H1 (cell line): ENCODE results near the gene TNNI2. TPM values are rescaled to one million over a fixed set of nuclear protein-coding genes. Genes with fewer than 3 reads are reported as not detected.

Experiments
- CTCF ChIA-PET: fragments of 300-600 bp; sonication (Branson Sonifier 250); formaldehyde crosslinking; loops from one replicate; lab custom pipeline; 2021; ENCODE audit not compliant: partially characterized antibody; lab: Charles Lee
- POLR2A ChIA-PET: fragments of 300-600 bp; sonication (Branson Sonifier 250); formaldehyde crosslinking; loops from one replicate; lab custom pipeline; 2021; ENCODE audit warnings: inconsistent platforms; ENCODE audit not compliant: partially characterized antibody; lab: Charles Lee
- DNase-seq, 2 experiments: peaks; one replicate each; pipeline versions ENCODE4 v3.0.0 to v3.0.0-alpha.2; 2010 to 2022; ENCODE audit warnings: low spot score in 2 of 2, low read depth in 1 of 2, mixed read lengths in 1 of 2
- FAIRE-seq: peaks from 2 replicates; lab custom pipeline; 2011; peaks lifted over from hg19 to GRCh38; lab: Jason Lieb, UNC
- H2AFZ ChIP-seq: 2 replicates; pipeline ENCODE4 v1.8.1; 2012; ENCODE audit warnings: low read length, inconsistent platforms
- H2AK5ac ChIP-seq: 2 replicates; pipeline ENCODE4 v1.6.1; 2013; ENCODE audit warnings: low read depth, low read length
- H2BK120ac ChIP-seq: replicated peaks from 2 replicates; pipeline ENCODE3; 2013; ENCODE audit warnings: low read depth, low read length, inconsistent platforms
- H2BK12ac ChIP-seq: 2 replicates; pipeline ENCODE4 v1.6.1; 2013; ENCODE audit warnings: low read depth, low read length
- H2BK15ac ChIP-seq: 2 replicates; pipeline ENCODE4 v1.6.1; 2013; ENCODE audit warnings: low read length
- H2BK20ac ChIP-seq: 2 replicates; pipeline ENCODE4 v1.6.1; 2013; ENCODE audit warnings: low read length
- H2BK5ac ChIP-seq: 2 replicates; pipeline ENCODE4 v1.6.1; 2013; ENCODE audit warnings: low read depth, low read length
- H3K14ac ChIP-seq: 2 replicates; pipeline ENCODE4 v1.6.1; 2013; ENCODE audit warnings: inconsistent platforms; ENCODE audit not compliant: insufficient read length
- H3K18ac ChIP-seq: 2 replicates; pipeline ENCODE4 v1.6.1; 2013; ENCODE audit warnings: low read length; ENCODE audit errors: extremely low read depth
- H3K23ac ChIP-seq: 2 replicates; pipeline ENCODE4 v1.6.1; 2013; ENCODE audit warnings: inconsistent platforms; ENCODE audit not compliant: insufficient read length
- H3K23me2 ChIP-seq: 2 replicates; pipeline ENCODE4 v1.6.1; 2013; ENCODE audit warnings: low read depth, low read length
- H3K27ac ChIP-seq: 2 replicates; pipeline ENCODE4 v1.6.1; 2011; ENCODE audit warnings: low read depth, low read length, inconsistent platforms
- H3K27me3 ChIP-seq, 4 experiments: replicated peaks in 1 of 4; 1 replicate in 1 of 4; 2 replicates in 3 of 4; pipeline versions ENCODE4 v1.6.1 to v1.8.1; 2011 to 2013; ENCODE audit warnings: low read length in 3 of 4, mild to moderate bottlenecking in 3 of 4, inconsistent platforms in 2 of 4, mixed read lengths in 2 of 4, moderate library complexity in 1 of 4; ENCODE audit not compliant: control insufficient read depth in 3 of 4, insufficient read depth in 3 of 4; ENCODE audit errors: extremely low read depth in 1 of 4
- H3K36me3 ChIP-seq, 4 experiments: 2 replicates each; pipeline versions ENCODE4 v1.6.1 to v1.8.1; 2011 to 2013; ENCODE audit warnings: mild to moderate bottlenecking in 4 of 4, low read length in 3 of 4, moderate library complexity in 2 of 4, control low read depth in 1 of 4, inconsistent platforms in 1 of 4; ENCODE audit not compliant: insufficient read depth in 4 of 4, control insufficient read depth in 2 of 4
- H3K4ac ChIP-seq: replicated peaks from 2 replicates; pipeline ENCODE3; 2013; ENCODE audit warnings: low read length, low read depth, mixed read lengths, inconsistent platforms; ENCODE audit not compliant: insufficient read length
- H3K4me1 ChIP-seq, 4 experiments: replicated peaks in 1 of 4; 1 replicate in 1 of 4; 2 replicates in 3 of 4; pipeline versions ENCODE4 v1.6.1 to v1.8.1; 2011 to 2013; ENCODE audit warnings: low read length in 3 of 4, inconsistent platforms in 2 of 4, mixed read lengths in 1 of 4; ENCODE audit not compliant: insufficient read depth in 4 of 4, control insufficient read depth in 3 of 4
- H3K4me2 ChIP-seq, 2 experiments: 2 replicates each; pipeline versions ENCODE4 v1.6.1 to v1.8.1; 2011 to 2013; ENCODE audit warnings: low read depth in 2 of 2, low read length in 2 of 2, control low read depth in 1 of 2, inconsistent platforms in 1 of 2, mild to moderate bottlenecking in 1 of 2; ENCODE audit not compliant: insufficient read depth in 1 of 2
- H3K4me3 ChIP-seq, 4 experiments: fragments of 200-600, 300-600 bp in 1 of 4; sonication (generic), shearing (Covaris generic), sonication (Bioruptor Twin) in 1 of 4; 2 replicates each; pipeline versions ENCODE4 v1.5.1 to v1.8.1; 2011 to 2016; ENCODE audit warnings: low read length in 4 of 4, low read depth in 3 of 4, control low read depth in 2 of 4, inconsistent platforms in 2 of 4, mild to moderate bottlenecking in 2 of 4, mixed read lengths in 1 of 4, moderate library complexity in 1 of 4; ENCODE audit not compliant: insufficient read depth in 2 of 4; ENCODE audit errors: extremely low read depth in 1 of 4
- H3K56ac ChIP-seq: replicated peaks from 2 replicates; pipeline ENCODE3; 2013; ENCODE audit warnings: low read depth, mild to moderate bottlenecking, mixed read lengths, low read length, inconsistent platforms; ENCODE audit not compliant: insufficient read length
- H3K79me1 ChIP-seq: 2 replicates; pipeline ENCODE4 v1.6.1; 2013; ENCODE audit warnings: low read depth, low read length, control low read depth
- H3K79me2 ChIP-seq, 2 experiments: 2 replicates each; pipeline versions ENCODE4 v1.6.1 to v1.8.1; 2012 to 2013; ENCODE audit warnings: low read length in 2 of 2, mild to moderate bottlenecking in 2 of 2, inconsistent platforms in 1 of 2; ENCODE audit not compliant: insufficient read depth in 2 of 2, control insufficient read depth in 1 of 2
- H3K9ac ChIP-seq, 4 experiments: replicated peaks in 1 of 4; 1 replicate in 1 of 4; 2 replicates in 3 of 4; pipeline versions ENCODE4 v1.6.1 to v1.8.1; 2011 to 2013; ENCODE audit warnings: low read depth in 3 of 4, low read length in 3 of 4, control low read depth in 2 of 4, mild to moderate bottlenecking in 2 of 4, moderate library complexity in 2 of 4, inconsistent platforms in 1 of 4; ENCODE audit errors: extremely low read depth in 1 of 4
- H3K9me3 ChIP-seq, 2 experiments: 2 replicates each; pipeline versions ENCODE4 v1.6.1 to v1.8.1; 2012 to 2013; ENCODE audit warnings: mild to moderate bottlenecking in 2 of 2, moderate library complexity in 2 of 2, control low read depth in 1 of 2, inconsistent platforms in 1 of 2, low read depth in 1 of 2, low read length in 1 of 2, mixed read lengths in 1 of 2; ENCODE audit not compliant: insufficient read depth in 2 of 2
- H4K20me1 ChIP-seq, 2 experiments: replicated peaks in 1 of 2; 2 replicates each; pipeline versions ENCODE3 to v1.8.1; 2011 to 2013; ENCODE audit warnings: inconsistent platforms in 2 of 2, low read length in 2 of 2, mild to moderate bottlenecking in 1 of 2; ENCODE audit not compliant: insufficient read depth in 2 of 2, control insufficient read depth in 1 of 2
- H4K5ac ChIP-seq: 2 replicates; pipeline ENCODE4 v1.6.1; 2013; ENCODE audit warnings: low read length, low read depth, mixed read lengths, inconsistent platforms; ENCODE audit not compliant: insufficient read length
- H4K8ac ChIP-seq: 2 replicates; pipeline ENCODE4 v1.8.0; 2013; ENCODE audit warnings: mild to moderate bottlenecking, moderate library complexity, low read length, inconsistent platforms; ENCODE audit not compliant: insufficient read depth; ENCODE audit errors: extremely low read depth
- H4K91ac ChIP-seq: replicated peaks from 2 replicates; pipeline ENCODE3; 2013; ENCODE audit warnings: low read length, mixed read lengths, inconsistent platforms; ENCODE audit not compliant: insufficient read length
- BRCA1 ChIP-seq: IDR thresholded peaks from 2 replicates; pipeline ENCODE4 v1.6.1; 2012; ENCODE audit warnings: low read depth, low read length, improper control_type of control experiment
- CHD2 ChIP-seq: IDR thresholded peaks from 2 replicates; pipeline ENCODE4 v1.6.1; 2012; ENCODE audit warnings: low read length, improper control_type of control experiment
- GTF2F1 ChIP-seq: IDR thresholded peaks from 2 replicates; pipeline ENCODE4 v1.6.1; 2012; ENCODE audit warnings: low read depth, low read length, improper control_type of control experiment, borderline replicate concordance
- MAFK ChIP-seq: IDR thresholded peaks from 2 replicates; pipeline ENCODE4 v1.6.1; 2012; ENCODE audit warnings: low read depth, mild to moderate bottlenecking, improper control_type of control experiment, low read length
- YY1 ChIP-seq: IDR thresholded peaks from 2 replicates; pipeline ENCODE4 v1.6.1; 2011; ENCODE audit warnings: low read depth, mild to moderate bottlenecking, low read length
- WGBS, 2 experiments: shearing (Covaris generic) in 1 of 2; methylation state at CpG; one replicate each; pipeline versions ENCODE4 v1.1.6 to v1.1.7; 2013 to 2015; ENCODE audit warnings: low lambda C conversion rate in 2 of 2, mixed read lengths in 2 of 2, inconsistent platforms in 1 of 2, low coverage in 1 of 2, missing lambda C conversion rate in 1 of 2; ENCODE audit not compliant: insufficient replicate concordance in 2 of 2, insufficient coverage in 1 of 2, insufficient read length in 1 of 2; ENCODE audit errors: extremely low coverage in 1 of 2, missing lambda C conversion rate in 1 of 2; 5-methylcytosine and 5-hydroxymethylcytosine counted together
- polyA plus RNA-seq, 7 experiments: library from polyadenylated mRNA; depleted of rRNA in 3 of 7; stranded (reverse) in 5 of 7; unstranded in 2 of 7; fragments of >200 nt in 5 of 7; fragments of 200-250 nt in 2 of 7; gene quantifications; 1 replicate in 5 of 7; 2 replicates in 1 of 7; 4 replicates in 1 of 7; pipeline versions ENCODE4 v1.2.1 to v1.2.3, GENCODE V29; 2011 to 2013; ENCODE audit warnings: missing spikeins in 2 of 7, mixed read lengths in 2 of 7
- total RNA-seq: library from RNA; stranded (reverse); fragmentation: NEBNext Ultra II Directional; extraction: Animal tissue kit (Norgen Biotek cat#: 25700); gene quantifications from 2 replicates; pipeline ENCODE4 v1.2.1, GENCODE V29; 2021
- TF ChIP-seq, protein P1 (sequence below): IDR thresholded peaks from 2 replicates; pipeline ENCODE4 v1.6.1; 2012; ENCODE audit warnings: inconsistent platforms
- TF ChIP-seq, protein P2 (sequence below): IDR thresholded peaks from 2 replicates; pipeline ENCODE4 v1.6.1; 2012; ENCODE audit warnings: low read length, inconsistent platforms

The TNNI2 gene
- total and polyA plus RNA-seq, 2 of the 8 experiments (the other 6 are each of a cell fraction or from before 2014, with no cell fraction given): not detected

- POLR2A ChIA-PET: no interaction called here
- Histone ChIP-seq H2BK120ac (no peak overlapping the region), H3K9me3 (no peaks in the 10 kb centered on the region), H3K4me2 (no peak overlapping the region), H2BK20ac (no peak overlapping the region), H3K4ac (no peak overlapping the region), H3K23ac (no peak overlapping the region), H2AFZ (no peak overlapping the region), H3K4me3 (no peak overlapping the region), H3K9ac (no peak overlapping the region), H3K79me1 (no peaks in the 10 kb centered on the region), H3K36me3 (no peaks in the 10 kb centered on the region), H3K23me2 (no peaks in the 10 kb centered on the region), H3K79me2 (no peaks in the 10 kb centered on the region), H4K91ac (no peak overlapping the region), H2AK5ac (no peak overlapping the region), H3K56ac (no peak overlapping the region), H4K5ac (no peak overlapping the region), H3K27ac (no peak overlapping the region), H2BK12ac (no peak overlapping the region), H4K20me1 (no peaks in the 10 kb centered on the region), H2BK15ac (no peak overlapping the region), H2BK5ac (no peak overlapping the region), H3K14ac (no peak overlapping the region), H3K18ac (no peak overlapping the region), H3K4me1 (peaks cover 0 to 2% (median 1%) of the 10 kb centered on the region in 4 experiments; a peak in 5 of 7 replicates), H3K27me3 (peaks cover 0 to 6% (median 1%) of the 10 kb centered on the region in 4 experiments; a peak in 3 of 7 replicates), H4K8ac (no peak overlapping the region)
- CTCF ChIA-PET: interaction anchor here (0.6 to 15.8 kb wide), 12 partner anchors 9 to 1465 kb away, joined by 3 to 439 read pairs (median 3); partner anchors contain the start of gene TNNI2
- WGBS, 2 experiments: 80% methylated on average over 19 of the region's 19 CpGs; no CpG with 5 or more reads in 1 of the 2 experiments
- FAIRE-seq (no peak), DNase-seq (no peak)
- TF ChIP-seq BRCA1: no peak
- TF ChIP-seq YY1: no peak
- TF ChIP-seq CHD2: no peak
- TF ChIP-seq, protein P1, sequence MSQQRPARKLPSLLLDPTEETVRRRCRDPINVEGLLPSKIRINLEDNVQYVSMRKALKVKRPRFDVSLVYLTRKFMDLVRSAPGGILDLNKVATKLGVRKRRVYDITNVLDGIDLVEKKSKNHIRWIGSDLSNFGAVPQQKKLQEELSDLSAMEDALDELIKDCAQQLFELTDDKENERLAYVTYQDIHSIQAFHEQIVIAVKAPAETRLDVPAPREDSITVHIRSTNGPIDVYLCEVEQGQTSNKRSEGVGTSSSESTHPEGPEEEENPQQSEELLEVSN: no peak
- TF ChIP-seq, protein P2, sequence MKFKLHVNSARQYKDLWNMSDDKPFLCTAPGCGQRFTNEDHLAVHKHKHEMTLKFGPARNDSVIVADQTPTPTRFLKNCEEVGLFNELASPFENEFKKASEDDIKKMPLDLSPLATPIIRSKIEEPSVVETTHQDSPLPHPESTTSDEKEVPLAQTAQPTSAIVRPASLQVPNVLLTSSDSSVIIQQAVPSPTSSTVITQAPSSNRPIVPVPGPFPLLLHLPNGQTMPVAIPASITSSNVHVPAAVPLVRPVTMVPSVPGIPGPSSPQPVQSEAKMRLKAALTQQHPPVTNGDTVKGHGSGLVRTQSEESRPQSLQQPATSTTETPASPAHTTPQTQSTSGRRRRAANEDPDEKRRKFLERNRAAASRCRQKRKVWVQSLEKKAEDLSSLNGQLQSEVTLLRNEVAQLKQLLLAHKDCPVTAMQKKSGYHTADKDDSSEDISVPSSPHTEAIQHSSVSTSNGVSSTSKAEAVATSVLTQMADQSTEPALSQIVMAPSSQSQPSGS: no peak
- no peak for TF ChIP-seq MAFK
- TF ChIP-seq GTF2F1: no peak
These were observed 10.8 kb upstream of the TNNI2 start for GRCh38 chr11:1827931-1828330.
